ENCODE measurements around the gene GPR18.

The GPR18 gene

DNA sequence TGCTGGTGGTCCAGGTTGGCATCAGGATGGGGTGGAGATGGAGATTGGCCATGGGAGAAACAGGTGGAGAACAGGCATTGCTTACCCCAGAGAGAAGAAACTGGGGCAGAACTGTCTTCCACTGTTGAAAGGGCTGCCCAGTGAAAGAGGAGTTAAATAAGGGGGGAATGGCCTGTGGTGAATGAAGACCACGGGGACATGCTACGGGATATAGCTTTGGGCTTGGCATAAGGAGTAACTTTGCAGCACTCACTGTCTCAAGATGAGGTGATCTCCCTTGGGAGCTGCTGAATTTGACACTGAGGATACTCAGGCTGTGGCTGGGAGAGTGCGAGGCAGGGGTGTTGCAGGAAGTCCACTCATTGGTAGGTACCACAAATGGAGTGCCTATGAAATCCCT, 10.6 kb upstream of the GPR18 start:
- Histone ChIP-seq H2BK5ac (ENCODE audit: low read depth, low read length, poor library complexity, severe bottlenecking) (no peak overlapping the region), H3K4ac (ENCODE audit: low read depth in 1 of 2, low read length in 2 of 2) (no peak overlapping the region), H3K4me3 (ENCODE audit: insufficient read depth in 1 of 2, low read depth in 1 of 2, low read length in 2 of 2) (no peak overlapping the region), H2AK5ac (ENCODE audit: low read length, severe bottlenecking) (no peak overlapping the region), H2AFZ (ENCODE audit: low read depth, low read length) (no peak overlapping the region), H3K14ac (ENCODE audit: low read length in 2 of 2) (no peak overlapping the region), H3K27me3 (ENCODE audit: control insufficient read depth in 1 of 2, insufficient read depth in 1 of 2, low read length in 2 of 2) (no peaks in the 10 kb centered on the region), H4K8ac (ENCODE audit: low read length) (no peak overlapping the region), H3K4me2 (ENCODE audit: low read length, poor library complexity, severe bottlenecking) (no peak overlapping the region), H2BK15ac (ENCODE audit: low read depth, poor library complexity, severe bottlenecking) (no peak overlapping the region), H3K36me3 (ENCODE audit: control insufficient read depth in 1 of 2, insufficient read depth in 2 of 2, low read depth in 1 of 2, low read length in 2 of 2) (peaks cover 0 to 8% of the 10 kb centered on the region in 2 experiments), H3K4me1 (ENCODE audit: control insufficient read depth, insufficient read depth, low read depth, low read length) (no peaks in the 10 kb centered on the region), H2BK12ac (ENCODE audit: low read length in 2 of 2) (no peak overlapping the region), H3K23ac (ENCODE audit: low read length in 2 of 2) (no peak overlapping the region), H3K27ac (ENCODE audit: low read length, poor library complexity, severe bottlenecking) (no peak overlapping the region), H3K18ac (ENCODE audit: low read depth in 1 of 2, low read length in 2 of 2) (no peak overlapping the region), H3K9me3 (ENCODE audit: control insufficient read depth, low read length) (peaks cover 5% of the 10 kb centered on the region), H4K91ac (ENCODE audit: low read length) (no peak overlapping the region), H3K9ac (ENCODE audit: low read length) (peak overlapping the region; percentile 19), H3K79me1 (replicated peaks; ENCODE audit: low read length, poor library complexity, severe bottlenecking) (peaks cover 38% of the 10 kb centered on the region), H2BK120ac (ENCODE audit: low read depth, low read length) (no peak overlapping the region)
- DNase-seq, result no peak
- WGBS, result 94% methylated on average over 3 of the region's 3 CpGs

- H4K91ac ChIP-seq (ENCODE audit: low read length), result no peak overlapping the region
- peaks cover 33% of the 10 kb centered on the region for H3K79me1 ChIP-seq (replicated peaks; ENCODE audit: low read length, poor library complexity, severe bottlenecking)
- no peak overlapping the region for H3K4me3 ChIP-seq (ENCODE audit: insufficient read depth in 1 of 2, low read depth in 1 of 2, low read length in 2 of 2)
- no peak overlapping the region for H2BK15ac ChIP-seq (ENCODE audit: low read depth, poor library complexity, severe bottlenecking)
- H3K9me3 ChIP-seq (ENCODE audit: control insufficient read depth, low read length), result peaks cover 5% of the 10 kb centered on the region
- no peak overlapping the region for H3K4me2 ChIP-seq (ENCODE audit: low read length, poor library complexity, severe bottlenecking)
- no peak overlapping the region for H4K8ac ChIP-seq (ENCODE audit: low read length)
- H3K27ac ChIP-seq (ENCODE audit: low read length, poor library complexity, severe bottlenecking), result no peak overlapping the region
- no peak overlapping the region for H3K9ac ChIP-seq (ENCODE audit: low read length)
- no peak overlapping the region for H3K14ac ChIP-seq (ENCODE audit: low read length in 2 of 2)
- H2BK5ac ChIP-seq (ENCODE audit: low read depth, low read length, poor library complexity, severe bottlenecking), result no peak overlapping the region
- H3K4me1 ChIP-seq (ENCODE audit: control insufficient read depth, insufficient read depth, low read depth, low read length), result no peaks in the 10 kb centered on the region
- no peak overlapping the region for H2BK120ac ChIP-seq (ENCODE audit: low read depth, low read length)
- no peak overlapping the region for H2AK5ac ChIP-seq (ENCODE audit: low read length, severe bottlenecking)
- no peak for DNase-seq
- H2BK12ac ChIP-seq (ENCODE audit: low read length in 2 of 2), result no peak overlapping the region
- H3K18ac ChIP-seq (ENCODE audit: low read depth in 1 of 2, low read length in 2 of 2), result no peak overlapping the region
- H3K27me3 ChIP-seq (ENCODE audit: control insufficient read depth in 1 of 2, insufficient read depth in 1 of 2, low read length in 2 of 2), result no peaks in the 10 kb centered on the region
- H3K4ac ChIP-seq (ENCODE audit: low read depth in 1 of 2, low read length in 2 of 2), result no peak overlapping the region
- WGBS, result 100% methylated on average over 3 of the region's 4 CpGs
- no peak overlapping the region for H2AFZ ChIP-seq (ENCODE audit: low read depth, low read length)
- no peak overlapping the region for H3K23ac ChIP-seq (ENCODE audit: low read length in 2 of 2)
- peaks cover 0 to 8% of the 10 kb centered on the region in 2 experiments for H3K36me3 ChIP-seq (ENCODE audit: control insufficient read depth in 1 of 2, insufficient read depth in 2 of 2, low read depth in 1 of 2, low read length in 2 of 2)
Measured at GRCh38 chr13:99267927-99268326, 9.7 kb upstream of the GPR18 start.

- no peak overlapping the region for H3K23ac ChIP-seq (ENCODE audit: low read length in 2 of 2)
- 92% methylated on average over 3 of the region's 6 CpGs for WGBS
Measured at GRCh38 chr13:99266827-99267226, 8.6 kb upstream of the GPR18 start.

DNA sequence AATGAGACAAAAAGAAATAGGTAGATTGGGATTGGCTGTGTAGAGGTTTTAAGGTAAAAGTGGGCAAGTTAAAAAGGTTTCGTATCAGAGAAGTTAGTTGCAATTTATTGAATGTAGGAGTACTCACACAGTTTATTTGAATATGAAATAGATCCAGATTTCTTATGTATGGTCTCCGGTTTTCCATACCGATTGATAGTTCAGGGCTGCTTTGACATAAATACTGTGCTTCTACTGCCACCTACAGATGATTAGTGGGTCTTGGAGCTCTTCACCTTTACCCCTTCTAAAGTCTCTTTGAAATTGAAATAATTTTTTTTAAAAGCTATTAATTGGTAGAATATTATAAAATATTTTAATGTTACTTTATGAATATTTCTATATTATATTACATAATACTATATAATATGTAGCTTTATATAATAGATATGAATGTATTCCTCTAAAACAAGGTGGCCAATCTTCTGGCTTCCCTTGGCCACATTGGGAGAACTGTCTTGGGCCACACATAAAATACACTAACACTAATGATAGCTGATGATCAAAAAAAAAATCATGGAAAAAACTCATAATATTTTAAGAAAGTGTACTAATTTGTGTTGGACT, 7.7 kb upstream of the GPR18 start:
- peaks cover 23% of the 10 kb centered on the region for H3K79me1 ChIP-seq (replicated peaks; ENCODE audit: low read length, poor library complexity, severe bottlenecking)
- no peak overlapping the region for H3K14ac ChIP-seq (ENCODE audit: low read length in 2 of 2)
- no peak overlapping the region for H3K18ac ChIP-seq (ENCODE audit: low read depth in 1 of 2, low read length in 2 of 2)
- H3K36me3 ChIP-seq (ENCODE audit: control insufficient read depth in 1 of 2, insufficient read depth in 2 of 2, low read depth in 1 of 2, low read length in 2 of 2), result peaks cover 0 to 5% of the 10 kb centered on the region in 2 experiments
- H4K8ac ChIP-seq (ENCODE audit: low read length), result no peak overlapping the region
- 67% methylated on average over 1 of the region's 3 CpGs for WGBS
- H3K4me2 ChIP-seq (ENCODE audit: low read length, poor library complexity, severe bottlenecking), result no peak overlapping the region
- no peak overlapping the region for H3K9ac ChIP-seq (ENCODE audit: low read length)
- H3K9me3 ChIP-seq (ENCODE audit: control insufficient read depth, low read length), result no peaks in the 10 kb centered on the region
- H3K27me3 ChIP-seq (ENCODE audit: control insufficient read depth in 1 of 2, insufficient read depth in 1 of 2, low read length in 2 of 2), result no peaks in the 10 kb centered on the region
- H3K23ac ChIP-seq (ENCODE audit: low read length in 2 of 2), result no peak overlapping the region
- peak; percentile 66 for DNase-seq
- no peak overlapping the region for H2AK5ac ChIP-seq (ENCODE audit: low read length, severe bottlenecking)
- H2BK5ac ChIP-seq (ENCODE audit: low read depth, low read length, poor library complexity, severe bottlenecking), result no peak overlapping the region
- H3K4ac ChIP-seq (ENCODE audit: low read depth in 1 of 2, low read length in 2 of 2), result no peak overlapping the region
- H2AFZ ChIP-seq (ENCODE audit: low read depth, low read length), result no peak overlapping the region
- no peak overlapping the region for H2BK120ac ChIP-seq (ENCODE audit: low read depth, low read length)
- no peak overlapping the region for H2BK15ac ChIP-seq (ENCODE audit: low read depth, poor library complexity, severe bottlenecking)
- H3K4me1 ChIP-seq (ENCODE audit: control insufficient read depth, insufficient read depth, low read depth, low read length), result no peaks in the 10 kb centered on the region
- H4K91ac ChIP-seq (ENCODE audit: low read length), result no peak overlapping the region
- no peak overlapping the region for H3K27ac ChIP-seq (ENCODE audit: low read length, poor library complexity, severe bottlenecking)
- no peak overlapping the region for H2BK12ac ChIP-seq (ENCODE audit: low read length in 2 of 2)
- H3K4me3 ChIP-seq (ENCODE audit: insufficient read depth in 1 of 2, low read depth in 1 of 2, low read length in 2 of 2), result no peak overlapping the region

More at GRCh38 chr13:99266827-99267226, 8.6 kb upstream of the GPR18 start:
- Histone ChIP-seq H3K4me3 (ENCODE audit: insufficient read depth in 1 of 2, low read depth in 1 of 2, low read length in 2 of 2) (no peak overlapping the region), H2BK5ac (ENCODE audit: low read depth, low read length, poor library complexity, severe bottlenecking) (no peak overlapping the region), H3K27ac (ENCODE audit: low read length, poor library complexity, severe bottlenecking) (no peak overlapping the region), H4K8ac (ENCODE audit: low read length) (no peak overlapping the region), H3K36me3 (ENCODE audit: control insufficient read depth in 1 of 2, insufficient read depth in 2 of 2, low read depth in 1 of 2, low read length in 2 of 2) (peaks cover 0 to 5% of the 10 kb centered on the region in 2 experiments), H2AK5ac (ENCODE audit: low read length, severe bottlenecking) (no peak overlapping the region), H4K91ac (ENCODE audit: low read length) (no peak overlapping the region), H3K9me3 (ENCODE audit: control insufficient read depth, low read length) (no peaks in the 10 kb centered on the region), H2AFZ (ENCODE audit: low read depth, low read length) (no peak overlapping the region), H3K18ac (ENCODE audit: low read depth in 1 of 2, low read length in 2 of 2) (no peak overlapping the region), H2BK120ac (ENCODE audit: low read depth, low read length) (no peak overlapping the region), H2BK15ac (ENCODE audit: low read depth, poor library complexity, severe bottlenecking) (no peak overlapping the region), H2BK12ac (ENCODE audit: low read length in 2 of 2) (no peak overlapping the region), H3K14ac (ENCODE audit: low read length in 2 of 2) (no peak overlapping the region), H3K27me3 (ENCODE audit: control insufficient read depth in 1 of 2, insufficient read depth in 1 of 2, low read length in 2 of 2) (no peaks in the 10 kb centered on the region), H3K4me2 (ENCODE audit: low read length, poor library complexity, severe bottlenecking) (no peak overlapping the region), H3K79me1 (replicated peaks; ENCODE audit: low read length, poor library complexity, severe bottlenecking) (peaks cover 25% of the 10 kb centered on the region), H3K9ac (ENCODE audit: low read length) (no peak overlapping the region), H3K4ac (ENCODE audit: low read depth in 1 of 2, low read length in 2 of 2) (no peak overlapping the region), H3K4me1 (ENCODE audit: control insufficient read depth, insufficient read depth, low read depth, low read length) (no peaks in the 10 kb centered on the region)
- DNase-seq, result no peak

All from mesenchymal stem cell (in vitro differentiated cells and primary cell).